ENCODE results near the gene H1-8.
"Not testable (repeated sequence)": the region's sequence is repeated elsewhere in the genome, so short reads cannot be mapped to it uniquely, and the experiment has no call there.

The H1-8 gene

DNA sequence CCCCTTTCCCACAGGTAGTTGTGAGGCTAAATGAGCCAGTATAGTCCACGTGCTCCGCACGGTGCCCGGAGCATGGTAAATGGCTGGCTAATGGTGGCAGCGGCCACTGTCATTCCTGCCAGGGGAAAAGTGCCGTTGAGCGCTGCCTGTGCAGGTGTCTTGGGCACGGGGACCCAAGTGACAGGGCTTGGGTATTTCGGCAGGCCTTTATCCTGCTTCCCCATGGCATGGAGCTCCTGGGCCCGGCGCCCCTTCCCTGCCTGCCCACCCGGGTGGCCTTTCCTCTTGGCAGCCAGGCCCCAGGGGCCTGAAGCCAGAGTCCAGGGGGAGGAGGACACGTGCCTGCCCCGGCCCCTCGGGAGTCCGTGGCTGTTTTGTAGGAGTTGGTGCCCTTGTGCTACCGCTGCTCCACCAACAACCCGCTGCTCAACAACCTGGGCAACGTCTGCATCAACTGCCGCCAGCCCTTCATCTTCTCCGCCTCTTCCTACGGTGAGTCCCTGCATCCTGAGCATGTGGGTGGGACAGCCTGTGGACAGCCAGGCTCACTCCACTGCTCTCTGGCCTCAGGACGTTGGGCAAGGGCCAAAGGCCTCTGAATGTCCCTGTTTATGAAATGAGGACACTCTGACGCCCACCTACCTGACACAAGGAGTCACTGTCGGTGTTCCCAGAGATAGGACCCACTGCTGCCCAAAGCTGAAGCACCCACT is 27.7 kb upstream of the H1-8 start:
- not testable (repeated sequence) for DNase-seq

- DNase-seq = not testable (repeated sequence)
These were observed 27.0 kb upstream of the H1-8 start for GRCh38 chr3:129515821-129516432.

GRCh38 chr3:129517516-129517915 is 25.5 kb upstream of the H1-8 start:
- DNase-seq = no peak

DNA sequence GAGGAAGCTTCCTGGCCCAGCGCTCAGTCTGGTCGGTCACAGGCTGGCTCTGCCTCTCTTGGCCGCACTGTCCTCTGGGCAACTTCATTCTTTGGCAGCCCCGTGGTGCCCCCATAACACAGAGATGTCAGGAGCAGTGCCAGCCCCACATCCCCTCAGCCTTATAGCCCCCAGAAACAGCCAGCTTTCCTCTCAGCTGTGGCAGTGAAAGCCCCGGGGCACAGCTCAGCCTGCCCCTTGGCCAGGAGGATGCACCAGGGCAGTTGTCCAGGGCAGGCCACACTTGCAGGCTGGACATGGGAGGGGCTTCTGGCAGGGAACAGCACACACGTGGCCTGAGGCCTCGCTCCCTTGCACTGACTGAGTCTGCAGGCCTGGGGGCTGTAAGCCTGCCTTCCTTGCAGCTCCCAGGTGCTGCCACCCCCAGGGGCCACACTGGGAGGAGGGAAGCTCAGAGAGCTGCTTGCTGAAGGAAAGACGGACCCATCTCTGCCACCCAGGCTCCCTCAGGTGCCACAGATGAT is 24.9 kb upstream of the H1-8 start:
- no peak for DNase-seq

DNA sequence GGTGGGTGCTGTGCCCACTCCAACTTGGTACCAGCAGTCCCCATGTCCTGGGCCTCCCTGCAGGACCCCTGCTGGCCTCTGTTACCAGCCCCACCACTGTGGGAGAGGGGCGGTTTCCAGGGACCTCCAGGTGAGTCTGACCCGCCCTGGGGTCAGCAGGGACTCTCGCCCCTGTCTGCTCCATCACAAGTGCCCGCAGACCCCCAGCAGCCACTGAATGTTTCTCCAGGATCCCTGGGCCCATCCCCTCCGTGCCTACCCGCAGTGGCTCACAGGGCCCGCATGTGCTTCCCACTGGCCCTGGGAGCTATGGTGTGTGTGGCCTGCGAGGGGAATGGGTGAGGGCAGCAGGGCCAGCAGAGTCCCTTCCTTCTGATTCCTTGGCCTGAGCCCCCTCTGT is 24.4 kb upstream of the H1-8 start:
- DNase-seq = no peak

GRCh38 chr3:129519449-129519848 is 23.5 kb upstream of the H1-8 start:
- DNase-seq = no peak

DNA sequence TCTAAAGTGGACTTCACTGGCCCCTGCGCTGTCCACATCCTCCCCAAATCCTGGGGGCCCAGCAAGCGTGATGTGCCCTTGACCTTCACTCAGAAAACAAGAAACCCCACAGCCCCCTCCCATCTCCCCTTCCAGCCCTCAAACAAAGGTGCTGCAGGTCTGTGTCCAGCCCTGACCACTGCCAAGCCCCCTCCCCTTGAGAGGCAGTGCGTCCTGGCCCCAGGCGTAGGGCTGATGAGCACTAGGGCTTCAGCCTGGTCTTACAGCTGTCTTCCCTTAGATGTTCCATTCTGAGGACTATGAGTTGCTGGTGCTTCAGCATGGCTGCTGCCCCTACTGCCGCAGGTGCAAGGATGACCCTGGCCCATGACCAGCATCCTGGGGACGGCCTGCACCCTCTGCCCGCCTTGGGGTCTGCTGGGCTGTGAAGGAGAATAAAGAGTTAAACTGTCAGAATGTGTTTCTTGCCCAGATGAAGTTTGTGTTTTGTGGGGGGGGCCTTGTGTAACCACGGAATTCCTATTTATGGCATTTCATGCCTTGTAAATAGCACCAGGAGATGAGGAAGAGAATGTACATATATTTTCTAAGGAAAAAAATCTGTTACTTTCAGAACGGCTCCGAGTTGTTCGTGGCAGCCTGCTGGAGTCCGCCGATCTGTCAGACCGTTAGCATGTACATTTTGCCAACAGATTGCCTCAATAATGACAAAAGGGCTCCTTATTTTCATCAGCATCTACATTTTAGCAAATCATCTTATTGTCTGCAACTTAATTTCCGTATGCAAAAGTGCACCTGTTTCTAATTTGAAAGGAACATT is 22.9 kb upstream of the H1-8 start:
- DNase-seq = no peak

GRCh38 chr3:129520960-129521359 is 22.0 kb upstream of the H1-8 start:
- no peak for DNase-seq

- no peak for DNase-seq
These were observed 21.4 kb upstream of the H1-8 start for GRCh38 chr3:129521611-129522010.

DNA sequence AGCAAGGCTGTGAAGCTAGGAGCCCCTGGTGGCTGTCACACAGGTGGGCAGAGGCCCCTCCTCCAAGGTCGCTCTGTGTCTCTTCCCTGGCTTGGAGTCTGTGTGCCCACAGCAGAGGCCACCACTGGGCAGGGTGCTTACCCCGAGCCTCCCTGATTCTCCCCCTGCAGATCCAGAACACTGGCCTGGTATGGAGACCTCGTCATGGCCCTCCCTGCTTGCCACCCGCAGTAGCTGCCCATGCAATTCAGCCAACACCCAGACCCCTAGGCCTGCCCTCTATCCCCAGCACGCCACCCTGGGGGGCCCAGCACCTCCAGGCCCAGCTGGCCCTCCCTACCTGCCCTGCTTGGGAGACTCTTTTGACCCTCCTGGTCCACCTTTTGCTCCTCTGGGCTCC is 20.0 kb upstream of the H1-8 start:
- DNase-seq = no peak

DNA sequence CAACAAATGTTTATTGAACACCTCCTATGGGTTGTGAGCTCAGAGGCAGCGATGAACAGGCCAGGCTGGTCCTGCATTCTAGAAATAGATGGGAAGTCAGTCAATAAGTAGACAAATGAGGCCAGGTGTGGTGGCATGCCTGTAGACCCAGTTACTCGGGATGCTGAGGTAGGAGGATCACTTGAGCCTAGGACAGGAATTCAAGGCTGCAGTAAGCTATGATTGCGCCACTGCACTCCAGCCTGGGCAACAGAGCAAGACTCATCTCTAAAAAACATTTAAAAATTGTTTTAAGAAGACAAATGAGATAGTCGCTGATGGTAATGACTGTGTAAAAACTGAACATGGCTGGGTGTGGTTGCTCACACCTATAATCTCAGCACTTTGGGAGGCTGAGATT is 18.9 kb upstream of the H1-8 start:
- DNase-seq = no peak

DNA sequence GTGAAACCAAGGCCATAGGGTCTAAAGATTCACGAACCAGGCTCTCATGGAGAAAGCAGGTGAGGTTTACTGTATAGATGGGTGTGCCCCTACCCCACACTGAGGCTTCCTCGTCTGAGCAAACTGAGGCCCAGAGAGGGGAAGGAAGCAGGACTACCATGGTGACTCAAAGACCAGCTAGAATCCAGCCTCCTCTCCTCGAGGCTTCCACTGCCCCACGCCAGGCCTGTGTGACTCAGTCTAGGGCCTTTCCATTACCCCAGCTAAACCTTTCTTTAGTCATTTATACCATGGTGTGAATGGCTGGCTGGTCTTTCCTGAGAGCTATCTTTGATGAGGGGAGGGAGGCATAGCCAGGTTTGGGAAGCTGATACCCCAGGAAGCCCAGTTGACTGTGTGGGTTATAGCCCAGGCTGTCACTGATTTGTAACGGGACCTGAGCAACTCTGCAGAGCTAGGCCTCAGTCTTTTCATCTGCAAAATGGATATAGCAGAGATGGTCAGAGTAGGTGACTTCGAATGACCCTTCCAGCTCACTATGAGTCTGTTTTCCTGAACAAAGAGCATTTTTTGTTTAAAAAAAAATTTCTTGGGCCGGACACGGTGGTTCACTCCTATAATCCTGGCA is 17.5 kb upstream of the H1-8 start:
- no peak for DNase-seq

DNA sequence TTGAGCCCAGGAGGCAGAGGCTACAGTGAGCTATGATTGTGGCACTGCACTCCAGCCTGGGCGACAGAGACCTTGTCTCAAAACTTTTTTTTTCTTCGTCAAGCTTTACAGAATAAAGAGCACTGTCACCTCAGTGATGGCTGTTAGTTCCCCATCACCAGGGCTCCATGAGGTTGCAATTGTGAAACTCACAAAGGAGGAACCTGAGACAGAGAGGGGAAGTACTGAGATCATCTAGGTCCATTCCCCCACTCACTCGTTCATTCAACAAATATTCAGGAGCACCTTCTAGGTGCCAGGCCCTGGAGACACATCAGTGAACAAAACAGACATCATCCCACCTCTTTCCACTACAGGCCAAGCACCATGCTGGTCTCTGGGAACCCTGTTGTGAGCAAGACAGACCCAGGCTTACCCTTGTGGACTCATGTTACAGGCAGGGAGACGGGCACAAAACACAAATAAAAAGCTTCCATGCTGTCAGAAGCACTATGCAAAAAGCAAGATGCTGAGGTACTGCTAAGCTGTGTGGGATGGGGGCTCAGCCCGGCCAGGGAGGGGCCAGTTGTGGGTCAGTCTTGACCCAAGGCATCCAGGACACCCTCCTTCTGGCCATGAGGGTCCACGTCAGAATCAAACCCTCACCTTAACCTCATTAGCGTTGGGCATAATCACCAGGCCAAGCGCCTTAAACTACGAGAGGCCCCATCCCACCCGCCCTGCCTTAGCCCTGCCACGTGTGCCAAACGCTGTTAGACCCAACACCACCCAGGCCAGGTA is 16.7 kb upstream of the H1-8 start:
- no peak for DNase-seq

- no peak for DNase-seq
These were observed 15.7 kb upstream of the H1-8 start for GRCh38 chr3:129527262-129527661.

- no peak for DNase-seq
These were observed 14.3 kb upstream of the H1-8 start, which contains the start of gene RHO for GRCh38 chr3:129528589-129529100. RHO (plus strand) TSS chr3:129528639; CDS start chr3:129528734, 95 bp downstream.

- no peak for DNase-seq
These were observed 13.4 kb upstream of the H1-8 start for GRCh38 chr3:129529436-129530210.

GRCh38 chr3:129530251-129530791 is 12.7 kb upstream of the H1-8 start:
- DNase-seq = no peak

- DNase-seq = no peak
These were observed 12.2 kb upstream of the H1-8 start for GRCh38 chr3:129530821-129531220.

DNA sequence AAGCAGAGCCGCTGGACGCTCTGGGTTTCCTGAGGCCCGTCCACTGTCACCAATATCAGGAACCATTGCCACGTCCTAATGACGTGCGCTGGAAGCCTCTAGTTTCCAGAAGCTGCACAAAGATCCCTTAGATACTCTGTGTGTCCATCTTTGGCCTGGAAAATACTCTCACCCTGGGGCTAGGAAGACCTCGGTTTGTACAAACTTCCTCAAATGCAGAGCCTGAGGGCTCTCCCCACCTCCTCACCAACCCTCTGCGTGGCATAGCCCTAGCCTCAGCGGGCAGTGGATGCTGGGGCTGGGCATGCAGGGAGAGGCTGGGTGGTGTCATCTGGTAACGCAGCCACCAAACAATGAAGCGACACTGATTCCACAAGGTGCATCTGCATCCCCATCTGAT is 11.3 kb upstream of the H1-8 start:
- no peak for DNase-seq

DNA sequence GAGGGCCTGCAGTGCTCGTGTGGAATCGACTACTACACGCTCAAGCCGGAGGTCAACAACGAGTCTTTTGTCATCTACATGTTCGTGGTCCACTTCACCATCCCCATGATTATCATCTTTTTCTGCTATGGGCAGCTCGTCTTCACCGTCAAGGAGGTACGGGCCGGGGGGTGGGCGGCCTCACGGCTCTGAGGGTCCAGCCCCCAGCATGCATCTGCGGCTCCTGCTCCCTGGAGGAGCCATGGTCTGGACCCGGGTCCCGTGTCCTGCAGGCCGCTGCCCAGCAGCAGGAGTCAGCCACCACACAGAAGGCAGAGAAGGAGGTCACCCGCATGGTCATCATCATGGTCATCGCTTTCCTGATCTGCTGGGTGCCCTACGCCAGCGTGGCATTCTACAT is 10.7 kb upstream of the H1-8 start:
- DNase-seq = no peak

DNA sequence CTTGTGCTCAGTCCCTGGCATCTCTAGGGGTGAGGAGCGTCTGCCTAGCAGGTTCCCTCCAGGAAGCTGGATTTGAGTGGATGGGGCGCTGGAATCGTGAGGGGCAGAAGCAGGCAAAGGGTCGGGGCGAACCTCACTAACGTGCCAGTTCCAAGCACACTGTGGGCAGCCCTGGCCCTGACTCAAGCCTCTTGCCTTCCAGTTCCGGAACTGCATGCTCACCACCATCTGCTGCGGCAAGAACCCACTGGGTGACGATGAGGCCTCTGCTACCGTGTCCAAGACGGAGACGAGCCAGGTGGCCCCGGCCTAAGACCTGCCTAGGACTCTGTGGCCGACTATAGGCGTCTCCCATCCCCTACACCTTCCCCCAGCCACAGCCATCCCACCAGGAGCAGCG is 9.6 kb upstream of the H1-8 start:
- DNase-seq = no peak

Data from NCI-H2029 (cell line).